HEK293T (cell line): ENCODE results near the gene RGL1.

Source experiments
- CTCF ChIA-PET: fragments of 350-600 bp; formaldehyde crosslinking; extraction: SDS; loops from one replicate; lab custom pipeline; 2021; ENCODE audit warnings: antibody characterized with exemption, inconsistent platforms; lab: Yijun Ruan, JAX
- POLR2A ChIA-PET: fragments of 350-600 bp; formaldehyde crosslinking; extraction: SDS; loops from one replicate; lab custom pipeline; 2020; ENCODE audit warnings: antibody characterized with exemption, inconsistent platforms; lab: Yijun Ruan, JAX
- DNase-seq: peaks from one replicate; pipeline ENCODE4 v3.0.0; 2012; ENCODE audit warnings: mixed read lengths; ENCODE audit errors: extremely low spot score
- ARNT ChIP-seq: fragments of 450-650 bp; IDR thresholded peaks from 2 replicates; pipeline ENCODE4 v1.6.1; 2017; ENCODE audit warnings: mild to moderate bottlenecking
- BHLHE40 ChIP-seq: fragments of 450-650 bp; IDR thresholded peaks from 2 replicates; pipeline ENCODE4 v1.6.1; 2016; ENCODE audit warnings: mild to moderate bottlenecking, moderate library complexity, borderline replicate concordance
- CTBP1 ChIP-seq: fragments of 450-650 bp; IDR thresholded peaks from 2 replicates; pipeline ENCODE4 v1.6.1; 2016; ENCODE audit warnings: borderline replicate concordance
- ELF4 ChIP-seq: fragments of 450-650 bp; IDR thresholded peaks from 2 replicates; pipeline ENCODE4 v1.6.1; 2017; ENCODE audit warnings: antibody characterized with exemption
- FOXA1 ChIP-seq: fragments of 450-650 bp; IDR thresholded peaks from 2 replicates; pipeline ENCODE4 v1.6.1; 2016; ENCODE audit warnings: mild to moderate bottlenecking
- FOXK2 ChIP-seq: fragments of 450-650 bp; IDR thresholded peaks from 2 replicates; pipeline ENCODE4 v1.6.1; 2016; ENCODE audit warnings: mild to moderate bottlenecking
- FOXM1 ChIP-seq: fragments of 450-650 bp; IDR thresholded peaks from 2 replicates; pipeline ENCODE4 v1.6.1; 2017; ENCODE audit warnings: mild to moderate bottlenecking, borderline replicate concordance
- HDGF ChIP-seq: fragments of 450-650 bp; IDR thresholded peaks from 2 replicates; pipeline ENCODE4 v1.6.1; 2017; ENCODE audit warnings: antibody characterized with exemption, borderline replicate concordance
- L3MBTL2 ChIP-seq: fragments of 450-650 bp; conservative IDR thresholded peaks from 2 replicates; pipeline ENCODE4 v1.6.1; 2016; ENCODE audit warnings: mild to moderate bottlenecking
- LEF1 ChIP-seq: fragments of 450-650 bp; IDR thresholded peaks from 2 replicates; pipeline ENCODE4 v1.6.1; 2017; ENCODE audit warnings: mild to moderate bottlenecking, borderline replicate concordance
- NFRKB ChIP-seq: fragments of 450-650 bp; IDR thresholded peaks from 2 replicates; pipeline ENCODE4 v1.6.1; 2016; ENCODE audit warnings: mild to moderate bottlenecking, moderate library complexity
- PKNOX1 ChIP-seq: fragments of 450-650 bp; IDR thresholded peaks from 2 replicates; pipeline ENCODE4 v1.6.1; 2016
- SP1 ChIP-seq: fragments of 450-650 bp; IDR thresholded peaks from 2 replicates; pipeline ENCODE4 v1.6.1; 2017
- SUZ12 ChIP-seq: fragments of 450-650 bp; IDR thresholded peaks from 2 replicates; pipeline ENCODE4 v1.6.1; 2016; ENCODE audit warnings: mild to moderate bottlenecking
- TARDBP ChIP-seq: fragments of 450-650 bp; IDR thresholded peaks from 2 replicates; pipeline ENCODE4 v1.6.1; 2016
- ZNF384 ChIP-seq: fragments of 450-650 bp; IDR thresholded peaks from 2 replicates; pipeline ENCODE4 v1.6.1; 2016

The RGL1 gene

DNA sequence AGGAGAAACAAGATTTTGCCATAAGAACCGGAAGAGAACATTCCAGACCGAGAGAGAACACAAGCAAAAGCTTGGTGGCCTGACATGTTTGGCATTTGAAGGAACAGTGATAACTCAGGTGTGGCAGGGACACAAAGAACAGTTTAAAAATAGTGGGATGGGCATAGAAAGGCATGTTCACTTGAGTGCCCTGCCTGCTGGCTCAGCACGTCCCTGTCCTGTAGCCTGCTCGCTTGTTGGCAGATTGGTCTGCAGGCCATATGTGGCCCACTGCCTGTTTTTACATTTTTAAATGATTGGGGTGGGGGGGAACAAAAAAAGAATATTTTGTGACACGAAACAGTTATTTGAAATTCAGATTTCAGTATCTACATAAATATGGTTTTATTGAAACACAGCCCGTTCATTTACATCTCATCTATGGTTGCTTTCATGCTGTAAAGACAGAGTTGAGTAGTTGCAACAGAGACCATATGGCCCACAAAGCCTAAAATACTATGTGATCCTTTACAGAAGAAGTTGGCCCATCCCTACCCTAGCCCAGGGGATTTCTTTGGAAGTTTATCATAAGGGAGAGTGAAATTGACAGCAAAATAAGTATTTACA lies 100.7 kb downstream of the RGL1 start:
- TF ChIP-seq FOXM1 (no peak), CTBP1 (no peak), PKNOX1 (no peak), BHLHE40 (no peak), SUZ12 (no peak), ZNF384 (no peak), SP1 (no peak), NFRKB (no peak)
- no peak for DNase-seq
- CTCF ChIA-PET: no interaction called here
- POLR2A ChIA-PET: no interaction called here

DNA sequence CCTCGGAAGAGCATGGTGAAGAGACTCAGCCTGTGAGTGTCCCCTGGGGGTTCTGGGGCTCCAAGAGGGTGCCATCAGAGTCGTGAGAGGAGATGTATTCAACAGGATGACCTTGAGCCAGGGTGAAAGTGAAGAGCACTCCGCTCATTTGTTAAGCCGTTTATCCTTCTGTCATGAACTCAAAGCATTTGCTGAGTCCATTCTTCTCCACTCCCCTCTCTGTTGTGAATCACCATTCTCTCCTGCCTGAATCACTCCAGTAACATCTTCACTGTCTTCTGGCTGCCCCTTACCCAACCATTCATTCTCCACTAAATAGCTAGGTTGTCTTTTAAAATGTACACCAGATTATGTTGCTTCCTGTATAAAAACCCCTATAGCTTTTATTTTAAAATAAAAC lies 102.2 kb downstream of the RGL1 start:
- no peak for DNase-seq
- POLR2A ChIA-PET: interaction anchor here (0.6 kb wide), 1 partner anchor 25 kb away, joined by 4 read pairs; no protein-coding TSS in a partner anchor
- TF ChIP-seq FOXM1 (no peak), LEF1 (no peak), HDGF (no peak), CTBP1 (no peak), SP1 (no peak), ZNF384 (no peak), TARDBP (no peak), PKNOX1 (no peak)
- CTCF ChIA-PET: interaction anchor here (1.4 kb wide), 1 partner anchor 9 kb away, joined by 6 read pairs; no protein-coding TSS in a partner anchor

DNA sequence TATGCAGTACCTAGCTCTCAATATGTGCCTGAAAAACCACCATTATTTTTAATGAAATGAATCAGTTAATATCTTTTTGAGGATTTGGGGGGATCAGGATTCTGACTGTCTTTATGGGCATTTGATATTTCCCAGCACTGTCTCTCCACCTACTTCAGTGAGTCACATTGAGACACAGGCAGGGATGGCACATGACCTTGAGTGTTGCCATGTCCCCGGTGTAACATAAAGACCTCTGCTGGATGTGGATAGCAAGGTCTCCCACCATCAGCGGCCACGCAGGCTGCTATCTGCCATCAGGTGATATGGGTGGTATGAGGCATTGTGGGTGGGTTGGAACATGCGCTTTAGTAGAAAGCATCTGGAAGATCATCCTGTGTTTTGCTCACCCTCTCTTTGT lies 103.2 kb downstream of the RGL1 start:
- TF ChIP-seq ELF4 (no peak), HDGF (no peak), SUZ12 (no peak), FOXM1 (no peak), SP1 (no peak), BHLHE40 (no peak), FOXK2 (no peak), CTBP1 (no peak), LEF1 (no peak), ARNT (no peak), FOXA1 (no peak), TARDBP (no peak), ZNF384 (no peak), PKNOX1 (no peak), L3MBTL2 (no peak), NFRKB (no peak)
- POLR2A ChIA-PET: no interaction called here
- no peak for DNase-seq
- CTCF ChIA-PET: interaction anchor here (1.4 kb wide), 1 partner anchor 8 kb away, joined by 6 read pairs; no protein-coding TSS in a partner anchor

DNA sequence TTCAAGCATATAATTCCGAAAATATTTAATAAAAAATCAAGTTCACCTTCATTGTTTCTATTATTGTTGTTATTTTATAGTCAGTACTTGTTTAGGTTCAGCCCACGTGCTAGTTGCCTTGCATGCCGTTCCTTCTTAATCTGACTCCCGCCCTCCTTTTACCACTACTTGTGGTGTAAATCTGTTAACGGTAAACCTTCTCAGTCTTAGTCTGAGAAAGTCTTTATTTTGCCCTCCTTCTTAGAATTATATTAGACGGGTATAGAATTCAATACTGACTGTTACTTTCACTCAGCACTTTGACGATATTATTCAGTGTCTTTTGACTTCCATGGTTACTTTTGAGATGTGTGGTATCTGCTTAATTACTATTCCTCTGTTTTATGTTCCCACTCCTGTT lies 104.8 kb downstream of the RGL1 start:
- POLR2A ChIA-PET: no interaction called here
- no peak for TF ChIP-seq HDGF
- no peak for TF ChIP-seq ELF4
- no peak for TF ChIP-seq SUZ12
- TF ChIP-seq FOXM1: no peak
- TF ChIP-seq FOXK2: no peak
- TF ChIP-seq TARDBP: no peak
- TF ChIP-seq BHLHE40: no peak
- DNase-seq: no peak
- CTCF ChIA-PET: no interaction called here

GRCh38 chr1:183910845-183911244 lies 105.9 kb downstream of the RGL1 start:
- POLR2A ChIA-PET: no interaction called here
- DNase-seq: no peak
- CTCF ChIA-PET: interaction anchor here (0.7 to 1.0 kb wide), 2 partner anchors 332 to 753 kb away, joined by 3 to 5 read pairs; no protein-coding TSS in a partner anchor
- no peak for TF ChIP-seq ZNF384
- no peak for TF ChIP-seq CTBP1
- no peak for TF ChIP-seq BHLHE40
- no peak for TF ChIP-seq SP1
- TF ChIP-seq LEF1: no peak
- TF ChIP-seq FOXA1: no peak
- TF ChIP-seq SUZ12: no peak
- no peak for TF ChIP-seq HDGF
- TF ChIP-seq ELF4: no peak
- TF ChIP-seq L3MBTL2: no peak
- TF ChIP-seq TARDBP: no peak

DNA sequence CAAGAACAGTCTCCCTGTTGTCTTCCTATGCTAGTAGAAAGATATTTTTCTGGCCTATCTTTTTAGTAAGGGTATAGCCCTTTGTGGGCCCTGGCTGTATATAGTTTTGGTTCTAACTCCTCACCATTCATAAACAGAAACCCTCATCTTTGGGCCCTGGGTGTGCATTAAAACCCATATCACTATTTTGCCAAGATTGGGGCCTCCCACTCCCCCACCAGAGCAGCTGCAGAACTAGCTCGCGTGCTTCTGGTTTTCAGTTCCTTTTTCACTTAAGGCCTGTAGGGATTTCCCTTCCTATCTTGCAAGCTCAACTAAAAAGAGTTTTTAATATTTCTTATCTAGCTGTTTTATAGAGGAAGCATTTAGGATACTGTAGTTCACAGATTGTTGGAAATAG lies 106.4 kb downstream of the RGL1 start:
- ChIA-PET POLR2A (no interaction called here), CTCF (interaction anchor here (1.0 kb wide), 1 partner anchor 752 kb away, joined by 3 read pairs; no protein-coding TSS in a partner anchor)
- DNase-seq: no peak
- no peak for TF ChIP-seq BHLHE40
- no peak for TF ChIP-seq LEF1
- no peak for TF ChIP-seq FOXM1
- TF ChIP-seq ARNT: no peak
- no peak for TF ChIP-seq ELF4
- no peak for TF ChIP-seq CTBP1
- no peak for TF ChIP-seq L3MBTL2
- TF ChIP-seq PKNOX1: no peak
- no peak for TF ChIP-seq TARDBP
- no peak for TF ChIP-seq FOXA1
- TF ChIP-seq SP1: no peak
- TF ChIP-seq HDGF: no peak
- no peak for TF ChIP-seq FOXK2
- no peak for TF ChIP-seq NFRKB
- TF ChIP-seq SUZ12: no peak
- no peak for TF ChIP-seq ZNF384
